HG03045 (cell line): ENCODE data around the gene DDX18.
A peak's percentile ranks its signal among the peaks of the same experiment; 100 is the strongest.

ENCODE experiments used
- ATAC-seq: cut with Tn5 transposase; IDR thresholded peaks from one replicate; pipeline ENCODE4 v1.9.1; 2021; ENCODE audit warnings: mild to moderate bottlenecking, moderate library complexity; ENCODE audit not compliant: unreplicated experiment

Gene DDX18

DNA sequence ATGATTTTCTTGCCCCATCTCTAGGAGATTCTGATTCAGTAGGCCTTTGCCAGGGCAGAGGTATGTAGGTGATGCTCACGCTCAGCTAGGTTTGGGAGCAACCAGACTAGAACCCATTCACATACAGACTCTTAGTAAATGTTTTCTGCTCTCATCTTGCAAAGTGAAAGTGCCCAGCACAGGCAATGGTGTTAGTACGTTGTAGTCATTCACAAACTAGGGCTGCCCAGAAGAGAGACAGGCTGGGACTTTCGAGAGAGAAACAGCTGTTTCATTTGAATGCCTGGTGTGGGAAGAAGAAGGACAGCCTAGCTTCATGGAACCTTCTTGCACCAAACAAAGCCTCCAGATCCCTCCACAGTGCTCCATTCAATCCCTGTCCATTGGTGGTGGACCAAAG, 19.4 kb downstream of the DDX18 start:
- peak; percentile 52 for ATAC-seq

DNA sequence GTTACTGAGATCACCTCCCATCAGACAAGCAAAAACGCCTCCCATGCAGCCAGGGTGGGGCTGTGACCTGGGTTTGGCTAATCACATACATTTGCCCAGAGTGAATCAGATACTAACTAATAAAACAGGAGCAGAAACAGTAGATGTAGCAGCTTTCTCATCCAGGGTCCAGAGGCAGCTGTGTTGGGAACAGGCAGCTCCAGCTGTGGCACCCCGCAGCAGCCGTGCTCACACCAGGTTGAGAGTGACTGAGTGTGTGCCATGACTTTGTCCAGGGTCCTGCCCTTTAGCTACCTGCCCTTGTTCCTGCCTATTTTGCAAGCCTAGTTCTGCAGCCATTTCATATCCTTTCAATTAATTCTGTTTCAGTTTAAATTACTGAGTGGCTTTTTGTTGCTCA, 20.5 kb downstream of the DDX18 start:
- ATAC-seq: no peak

DNA sequence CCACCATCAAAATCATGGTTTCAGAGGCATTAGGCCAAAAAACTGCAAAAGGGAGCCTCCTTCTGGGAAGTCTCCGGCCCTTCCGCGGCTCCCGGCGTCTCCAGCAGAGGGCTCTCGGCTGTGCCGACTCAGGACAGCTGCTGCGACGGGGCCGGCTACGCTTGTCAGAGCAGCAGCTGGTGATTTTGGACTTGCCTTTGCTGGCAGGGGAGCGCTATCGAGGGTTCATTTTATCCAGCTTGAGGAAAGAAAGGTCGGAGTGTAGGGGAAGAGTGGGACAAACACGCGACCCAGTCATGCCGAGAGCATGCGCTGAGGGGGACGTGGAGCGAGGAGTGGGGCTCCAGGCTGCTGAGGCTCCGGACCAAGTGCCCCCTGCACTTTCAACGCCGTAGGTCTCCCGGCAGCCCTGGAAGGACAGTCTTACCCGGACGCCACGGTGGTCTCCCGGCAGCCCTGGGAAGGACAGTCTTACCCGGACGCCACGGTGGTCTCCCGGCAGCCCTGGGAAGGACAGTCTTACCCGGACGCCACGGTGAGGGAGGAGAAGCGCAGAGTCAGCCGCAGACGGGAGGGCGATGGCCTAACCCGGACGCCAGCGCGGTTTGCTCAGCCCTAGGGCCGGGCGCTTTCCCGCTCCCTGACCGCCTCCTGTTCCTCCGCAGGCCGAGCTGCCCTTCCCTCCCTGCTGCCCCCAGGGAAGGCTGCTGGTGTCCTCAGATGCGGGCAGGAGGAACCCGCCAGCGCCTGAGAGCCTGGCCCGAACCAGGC, 21.7 kb downstream of the DDX18 start:
- ATAC-seq: peak; percentile 64

DNA sequence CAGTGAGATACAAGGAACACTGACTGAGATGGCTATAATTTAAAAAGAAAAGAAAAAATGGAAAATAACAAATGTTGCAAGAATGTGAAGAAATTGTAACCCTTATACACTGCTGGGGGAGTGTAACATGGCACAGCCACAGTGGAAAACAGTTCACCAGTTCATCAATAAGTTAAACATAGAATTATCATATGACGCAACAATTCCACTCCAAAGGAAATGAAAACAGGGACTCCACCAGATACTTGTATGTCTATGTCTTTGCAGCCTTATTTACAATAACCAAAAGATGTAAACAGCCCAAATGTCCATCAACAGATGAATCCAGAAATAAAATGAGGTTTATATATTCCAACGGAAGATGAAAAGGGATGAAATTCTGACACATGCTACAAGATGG, 30.8 kb downstream of the DDX18 start:
- no peak for ATAC-seq

DNA sequence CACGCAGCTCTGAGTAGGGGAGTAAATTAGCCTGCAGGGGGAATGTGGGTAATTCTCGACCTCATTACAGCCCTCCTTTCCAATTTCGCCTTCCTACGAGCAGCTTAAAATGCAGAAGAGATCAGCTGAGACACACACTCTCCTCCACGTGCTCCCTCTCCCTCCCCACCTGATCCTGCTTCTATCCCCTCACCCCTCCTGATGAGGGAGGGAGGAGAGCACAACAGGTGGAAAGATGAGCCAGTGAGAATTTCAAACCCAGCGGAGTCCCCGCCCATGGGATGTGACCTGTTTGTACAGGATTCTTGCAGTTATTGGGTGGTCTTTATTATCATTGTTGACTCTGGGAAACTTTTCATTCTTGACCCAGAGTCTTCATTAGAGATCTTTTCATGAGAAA, 35.5 kb downstream of the DDX18 start:
- no peak for ATAC-seq

DNA sequence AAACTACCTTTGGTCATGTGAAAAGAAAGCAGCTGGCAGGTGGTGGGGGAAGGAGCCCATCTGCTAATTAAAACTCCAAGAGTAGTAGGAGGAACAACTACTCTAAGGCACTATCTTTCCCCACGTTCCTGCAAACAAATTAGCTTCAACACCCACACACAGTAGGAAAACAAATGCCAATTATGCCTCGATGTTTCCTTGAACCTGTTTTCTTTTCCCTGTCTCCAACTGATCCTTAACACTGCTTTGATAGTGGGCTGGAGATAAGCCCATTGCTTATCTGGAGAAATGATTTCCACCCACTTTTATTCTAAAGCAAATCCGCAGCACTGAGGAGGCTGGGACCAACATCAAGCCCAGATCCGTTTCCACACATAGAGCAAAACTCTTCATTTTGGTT, 36.0 kb downstream of the DDX18 start:
- no peak for ATAC-seq

DNA sequence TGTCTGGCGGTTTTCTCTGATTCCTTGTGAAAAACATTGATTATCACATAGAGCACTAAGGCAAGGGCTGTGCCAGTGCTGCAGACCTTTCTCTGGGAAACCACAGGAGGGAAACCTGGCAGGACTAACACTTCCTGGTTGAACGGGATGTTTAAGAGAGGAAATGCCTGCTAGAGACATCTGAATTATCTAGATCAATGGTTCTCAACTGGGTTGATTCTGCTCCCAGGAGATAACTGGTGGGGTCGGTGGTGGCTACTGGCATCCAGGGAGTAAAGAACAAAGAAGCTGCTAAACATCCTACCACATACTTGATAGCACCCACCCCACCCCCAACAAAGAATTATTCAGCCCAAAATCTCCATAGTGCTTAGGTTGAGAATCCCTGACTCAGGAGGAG, 37.5 kb downstream of the DDX18 start:
- ATAC-seq: no peak

DNA sequence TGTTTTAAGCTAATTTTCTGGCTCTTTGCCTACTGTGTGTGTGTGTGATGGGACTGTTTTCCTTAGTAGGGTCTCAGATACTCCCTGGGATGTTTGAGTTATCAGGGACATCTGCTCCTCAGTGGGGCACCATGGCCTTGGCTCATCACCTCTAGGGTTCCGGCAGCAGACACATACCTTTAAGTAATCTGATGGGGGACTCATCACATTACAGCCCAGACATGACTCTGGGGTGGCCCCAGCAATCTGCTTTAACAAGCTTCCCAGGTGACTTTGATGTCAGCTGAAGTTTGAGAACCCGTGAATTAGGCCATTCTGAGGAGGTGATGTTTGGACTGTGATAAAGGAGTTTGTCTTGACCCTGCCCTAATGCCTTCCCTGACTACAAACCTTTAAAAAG, 38.8 kb downstream of the DDX18 start:
- no peak for ATAC-seq

DNA sequence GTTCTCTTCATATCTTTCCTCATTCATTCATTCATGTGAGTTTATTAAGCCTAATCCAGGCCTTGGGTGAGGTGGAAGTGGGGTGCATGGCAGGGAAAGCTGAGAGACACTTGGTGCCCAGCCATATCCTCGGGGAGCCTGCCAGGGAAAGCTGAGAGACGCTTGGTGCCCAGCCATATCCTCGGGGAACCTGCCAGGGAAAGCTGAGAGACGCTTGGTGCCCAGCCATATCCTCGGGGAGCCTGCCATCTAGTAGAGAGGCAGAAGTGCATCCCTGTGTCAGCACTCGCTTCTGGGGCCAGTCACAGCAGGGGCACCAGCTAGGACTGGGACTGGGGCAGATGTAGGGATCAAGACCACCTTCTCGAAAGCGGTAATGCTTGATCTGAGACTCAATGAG, 39.4 kb downstream of the DDX18 start:
- ATAC-seq: no peak

DNA sequence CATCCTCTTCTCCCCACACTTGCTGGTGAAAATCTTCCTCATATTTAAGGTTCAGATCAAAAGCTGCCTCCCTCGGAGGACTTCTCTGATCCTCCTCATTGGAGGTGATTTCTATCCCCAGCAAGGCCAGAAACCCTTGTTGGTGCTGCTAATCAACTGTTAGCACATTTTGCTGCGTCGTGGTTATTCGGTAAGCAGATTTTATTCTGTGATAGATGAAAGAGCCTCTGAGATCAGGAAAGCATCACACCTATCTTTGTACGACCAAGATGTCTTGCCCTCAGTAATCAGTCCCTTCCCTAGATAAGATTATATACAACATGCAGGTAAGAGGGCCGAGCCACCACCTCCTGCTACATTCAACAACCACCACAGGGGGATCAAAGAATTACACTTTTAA, 40.1 kb downstream of the DDX18 start:
- no peak for ATAC-seq

DNA sequence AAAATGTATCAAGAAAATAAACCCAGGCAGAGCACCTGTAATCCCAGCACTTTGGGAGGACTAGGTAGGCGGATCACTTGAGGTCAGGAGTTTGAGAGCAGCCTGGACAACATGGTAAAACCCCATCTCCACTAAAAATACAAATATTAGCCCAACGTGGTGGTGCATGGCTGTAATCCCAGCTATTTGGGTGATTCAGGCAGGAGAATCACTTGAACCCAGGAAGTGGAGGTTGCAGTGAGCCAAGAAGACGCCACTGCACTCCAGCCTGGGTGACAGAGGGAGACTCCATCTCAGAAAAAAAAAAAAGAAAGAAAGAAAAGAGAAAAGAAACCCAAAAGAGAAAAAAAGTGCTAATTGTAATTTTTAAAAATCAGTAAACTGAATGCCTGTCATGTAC, 41.4 kb downstream of the DDX18 start:
- no peak for ATAC-seq

DNA sequence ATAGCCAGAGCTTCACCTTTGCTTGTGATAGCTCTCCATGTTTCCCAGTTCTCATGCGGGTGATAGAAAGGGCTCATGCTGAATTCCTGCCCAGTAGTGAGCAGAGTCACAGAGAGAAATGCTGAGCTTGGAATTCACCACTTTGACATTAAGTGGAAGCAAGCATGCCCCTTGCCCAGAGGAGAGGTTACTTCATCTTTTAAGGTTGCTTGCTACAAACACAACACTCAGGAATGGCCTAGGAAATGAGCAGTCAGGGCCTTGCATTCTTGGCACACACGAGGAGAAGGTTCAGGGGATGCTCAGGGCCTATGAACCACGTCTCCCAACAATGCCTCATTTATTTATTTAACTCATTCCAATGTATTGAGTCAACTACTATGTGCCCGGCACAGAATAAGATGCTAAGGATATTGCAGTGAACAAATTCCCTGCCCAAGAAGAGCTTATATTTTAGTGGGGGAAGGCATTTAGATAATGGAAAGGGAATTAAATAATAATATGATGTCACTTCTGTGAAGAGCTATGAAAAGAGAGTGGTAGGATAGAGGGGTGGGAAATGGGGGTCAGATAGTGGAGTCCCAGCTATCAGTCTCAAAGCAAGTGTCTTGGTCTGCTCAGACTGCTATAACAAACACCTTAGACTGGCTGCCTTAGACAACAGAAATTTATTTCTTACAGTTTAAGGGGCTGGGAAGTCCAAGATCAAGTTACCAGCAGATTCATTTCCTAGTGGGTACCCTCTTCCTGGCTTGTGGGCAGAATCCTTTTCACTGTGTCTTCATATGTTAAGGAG, 42.1 kb downstream of the DDX18 start:
- no peak for ATAC-seq

DNA sequence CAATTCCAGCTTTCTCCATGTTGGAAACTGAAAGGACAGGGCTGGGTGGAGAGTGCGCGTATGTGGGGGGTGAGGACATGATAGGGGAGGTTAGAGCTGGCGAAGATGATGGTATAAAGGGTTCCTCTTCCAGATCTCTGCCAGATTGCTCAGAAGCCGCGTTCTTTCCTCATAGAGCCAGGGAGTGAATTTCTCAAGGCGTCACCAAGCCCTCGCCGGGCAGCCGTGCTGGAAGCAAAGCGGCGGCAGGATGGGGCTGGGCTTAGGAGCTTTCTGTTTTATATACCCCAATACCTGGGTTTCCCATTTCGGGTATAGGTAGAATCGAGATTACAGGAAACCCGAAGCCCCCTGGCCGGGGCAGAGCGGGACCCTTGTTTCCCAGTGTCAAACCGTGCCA, 43.8 kb downstream of the DDX18 start:
- no peak for ATAC-seq

DNA sequence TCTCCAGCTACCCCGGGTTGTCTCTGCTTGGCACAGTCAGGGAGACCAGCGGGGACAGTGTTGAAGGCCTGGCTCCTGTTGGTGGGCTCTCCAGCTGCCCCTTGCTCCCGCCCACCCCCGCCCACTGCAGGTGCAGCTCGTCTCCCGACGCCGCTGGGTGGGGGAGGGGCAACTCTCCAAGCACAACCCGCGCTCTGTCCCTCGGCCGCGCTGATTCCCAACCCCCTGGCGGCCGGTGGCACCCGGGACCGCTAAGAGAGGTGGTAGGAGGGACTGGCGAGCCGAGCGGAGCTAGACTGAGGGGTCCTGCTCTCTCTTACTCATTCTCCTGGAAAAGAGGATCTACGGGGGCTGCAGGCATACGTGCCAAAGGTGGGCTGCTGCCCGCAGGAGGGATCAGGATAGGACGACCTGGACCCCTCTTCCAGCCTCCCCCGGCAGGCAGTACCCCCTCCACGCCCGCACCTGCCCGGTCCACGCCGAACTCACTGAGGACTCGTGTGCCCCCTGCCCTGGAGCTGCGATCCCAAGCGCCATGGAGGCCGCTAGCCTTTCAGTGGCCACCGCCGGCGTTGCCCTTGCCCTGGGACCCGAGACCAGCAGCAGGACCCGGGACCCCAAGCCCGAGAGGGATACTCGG, 44.5 kb downstream of the DDX18 start:
- ATAC-seq: no peak

DNA sequence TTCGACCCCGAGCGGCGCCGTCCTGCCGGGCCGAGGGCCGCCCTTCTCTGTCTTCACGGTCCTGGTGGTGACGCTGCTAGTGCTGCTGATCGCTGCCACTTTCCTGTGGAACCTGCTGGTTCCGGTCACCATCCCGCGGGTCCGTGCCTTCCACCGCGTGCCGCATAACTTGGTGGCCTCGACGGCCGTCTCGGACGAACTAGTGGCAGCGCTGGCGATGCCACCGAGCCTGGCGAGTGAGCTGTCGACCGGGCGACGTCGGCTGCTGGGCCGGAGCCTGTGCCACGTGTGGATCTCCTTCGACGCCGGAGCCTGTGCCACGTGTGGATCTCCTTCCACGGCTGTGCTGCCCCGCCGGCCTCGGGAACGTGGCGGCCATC, 45.0 kb downstream of the DDX18 start:
- no peak for ATAC-seq

DNA sequence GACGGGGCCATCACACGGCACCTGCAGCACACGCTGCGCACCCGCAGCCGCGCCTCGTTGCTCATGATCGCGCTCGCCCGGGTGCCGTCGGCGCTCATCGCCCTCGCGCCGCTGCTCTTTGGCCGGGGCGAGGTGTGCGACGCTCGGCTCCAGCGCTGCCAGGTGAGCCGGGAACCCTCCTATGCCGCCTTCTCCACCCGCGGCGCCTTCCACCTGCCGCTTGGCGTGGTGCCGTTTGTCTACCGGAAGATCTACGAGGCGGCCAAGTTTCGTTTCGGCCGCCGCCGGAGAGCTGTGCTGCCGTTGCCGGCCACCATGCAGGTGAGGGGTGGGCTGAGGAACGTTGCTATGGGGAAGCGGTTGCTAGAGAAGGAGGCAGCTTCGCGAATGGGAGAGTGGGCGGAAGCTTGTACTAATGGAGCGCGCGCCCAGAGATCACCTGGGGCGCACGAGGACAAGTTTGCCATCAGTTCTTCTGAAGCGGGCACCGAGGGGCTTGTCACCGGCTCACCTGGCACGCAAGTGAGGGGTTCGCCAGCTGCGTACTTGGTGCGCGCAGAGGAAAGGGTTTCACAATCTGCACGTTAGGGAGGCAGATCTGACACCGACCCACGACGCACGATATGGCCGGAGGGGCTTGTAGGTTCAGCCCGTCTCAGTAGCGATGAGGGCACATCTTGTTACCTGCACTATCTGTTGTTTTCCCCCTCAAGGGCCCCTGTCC, 45.6 kb downstream of the DDX18 start:
- ATAC-seq: no peak

DNA sequence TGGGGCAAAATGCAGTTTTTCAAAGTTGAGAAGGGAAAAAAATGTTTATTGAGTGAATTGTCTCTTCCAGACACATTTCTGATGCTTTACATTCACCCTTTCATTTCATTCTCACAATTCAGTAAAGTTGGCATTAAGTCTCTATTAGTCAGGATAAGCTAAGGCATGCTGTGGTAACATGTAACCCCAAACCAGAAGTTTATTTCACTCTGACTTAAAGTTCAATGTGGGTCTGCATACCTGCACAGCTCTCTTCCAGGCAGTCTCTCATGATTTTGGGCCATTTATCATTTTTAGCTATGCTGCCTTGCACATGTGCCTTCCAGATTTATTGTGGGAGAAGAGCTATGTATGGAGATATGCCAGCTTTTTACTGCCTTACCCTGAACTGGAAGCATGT, 48.0 kb downstream of the DDX18 start:
- no peak for ATAC-seq

DNA sequence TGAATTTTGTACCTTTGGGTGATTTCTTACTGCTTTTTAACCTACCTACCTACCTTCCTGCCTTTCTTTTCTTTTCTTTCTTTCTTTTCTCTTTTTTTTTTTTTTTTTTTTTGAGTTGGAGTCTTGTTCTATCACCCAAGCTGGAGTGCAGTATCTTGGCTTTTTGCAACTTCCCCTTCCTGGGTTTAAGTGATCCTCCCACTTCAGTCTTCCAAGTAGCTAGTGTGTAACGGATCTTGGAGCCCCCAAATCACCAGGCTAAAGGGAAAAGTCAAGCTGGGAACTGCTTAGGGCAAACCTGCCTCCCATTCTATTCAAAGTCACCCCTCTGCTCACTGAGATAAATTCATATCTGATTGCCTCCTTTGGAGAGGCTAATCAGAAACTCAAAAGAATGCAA, 61.3 kb downstream of the DDX18 start:
- ATAC-seq: no peak

DNA sequence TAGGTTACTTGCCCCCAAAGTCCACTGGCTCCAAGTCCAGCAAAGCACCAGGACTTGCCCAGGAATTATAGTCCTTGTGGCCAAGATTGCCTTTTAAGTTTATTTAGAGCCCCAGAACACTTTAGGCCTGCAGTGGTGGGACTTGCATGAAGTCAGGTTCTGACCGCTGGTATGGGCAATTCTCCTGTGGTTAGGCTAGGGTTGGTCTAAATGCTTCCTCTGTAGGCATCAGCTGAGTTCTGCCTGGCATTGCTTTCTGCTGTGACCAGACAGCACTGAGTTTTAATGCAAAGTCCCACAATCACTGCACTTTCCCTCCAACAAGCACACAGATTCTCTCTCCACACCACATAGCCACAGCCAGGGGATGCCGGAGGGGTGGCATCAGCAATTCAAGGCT, 64.5 kb downstream of the DDX18 start:
- no peak for ATAC-seq
